HG03469 (cell line): ENCODE measurements around the gene SCAMP5.

Experiments
- ATAC-seq: cut with Tn5 transposase; IDR thresholded peaks from one replicate; pipeline ENCODE4 v1.9.1; 2021; ENCODE audit warnings: mild to moderate bottlenecking, moderate library complexity, moderate number of reproducible peaks; ENCODE audit not compliant: unreplicated experiment

SCAMP5 gene

GRCh38 chr15:75021341-75021740 lies 26.0 kb downstream of the SCAMP5 start:
- no peak for ATAC-seq

- no peak for ATAC-seq
Observed at GRCh38 chr15:75022783-75023180, 27.4 kb downstream of the SCAMP5 start.

- peak; percentile 79 for ATAC-seq
Observed at GRCh38 chr15:75023181-75023871, 28.0 kb downstream of the SCAMP5 start, which contains the start of gene PPCDC. Gene PPCDC (plus strand): TSS chr15:75023590. CDS start chr15:75028319, 4,729 bp downstream.

- no peak for ATAC-seq
Observed at GRCh38 chr15:75023872-75024636, 28.7 kb downstream of the SCAMP5 start.

GRCh38 chr15:75025107-75025506 lies 29.7 kb downstream of the SCAMP5 start:
- ATAC-seq: no peak

- ATAC-seq: no peak
Observed at GRCh38 chr15:75025548-75026260, 30.3 kb downstream of the SCAMP5 start.

GRCh38 chr15:75027551-75027950 lies 32.2 kb downstream of the SCAMP5 start:
- ATAC-seq: no peak

- no peak for ATAC-seq
Observed at GRCh38 chr15:75028991-75029377, 33.6 kb downstream of the SCAMP5 start.

- ATAC-seq: no peak
Observed at GRCh38 chr15:75029378-75030022, 34.1 kb downstream of the SCAMP5 start.

- ATAC-seq: no peak
Observed at GRCh38 chr15:75030023-75030413, 34.7 kb downstream of the SCAMP5 start.

- no peak for ATAC-seq
Observed at GRCh38 chr15:75030424-75030823, 35.1 kb downstream of the SCAMP5 start.

- ATAC-seq: no peak
Observed at GRCh38 chr15:75031848-75032247, 36.5 kb downstream of the SCAMP5 start.

GRCh38 chr15:75032395-75032794 lies 37.0 kb downstream of the SCAMP5 start:
- ATAC-seq: no peak

- no peak for ATAC-seq
Observed at GRCh38 chr15:75033809-75034208, 38.4 kb downstream of the SCAMP5 start.

- no peak for ATAC-seq
Observed at GRCh38 chr15:75034615-75035014, 39.3 kb downstream of the SCAMP5 start.

GRCh38 chr15:75036212-75036616 lies 40.9 kb downstream of the SCAMP5 start:
- no peak for ATAC-seq

- no peak for ATAC-seq
Observed at GRCh38 chr15:75037685-75038084, 42.3 kb downstream of the SCAMP5 start.

- ATAC-seq: no peak
Observed at GRCh38 chr15:75038231-75038630, 42.9 kb downstream of the SCAMP5 start.

GRCh38 chr15:75042730-75043508 lies 47.6 kb downstream of the SCAMP5 start:
- ATAC-seq: peak; percentile 51

- no peak for ATAC-seq
Observed at GRCh38 chr15:75043509-75044257, 48.3 kb downstream of the SCAMP5 start.
